ENCODE measurements around the gene PARVB. TPM values are rescaled to one million over a fixed set of nuclear protein-coding genes. Genes with fewer than 3 reads are reported as not detected.
A peak's percentile ranks its signal among the peaks of the same experiment; 100 is the strongest.

The PARVB gene
- total and polyA plus RNA-seq, 9 of the 15 experiments (the other 6 are each of a cell fraction or from before 2014, with no cell fraction given): 1.1 to 59.2 (median 29.2) TPM

DNA sequence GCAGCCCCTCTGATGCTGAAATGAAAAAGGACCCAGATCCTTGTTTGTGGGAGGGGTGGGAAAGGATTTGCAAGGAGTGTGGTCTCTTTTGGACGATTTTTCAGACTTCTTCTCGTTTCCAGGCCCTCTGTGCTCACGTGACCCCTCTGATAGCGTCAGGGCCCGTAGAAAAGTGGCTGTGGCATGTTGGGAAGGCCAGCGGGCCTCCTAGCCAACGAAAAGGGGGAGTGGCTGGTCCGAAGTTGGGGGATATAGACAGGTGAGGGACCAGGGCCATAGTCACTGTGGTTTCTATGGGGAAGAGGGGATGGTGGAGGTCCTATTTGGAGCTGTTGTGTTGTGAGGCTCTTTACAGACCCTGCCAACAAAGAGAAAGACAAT is 6.6 kb downstream of the PARVB start (continued):
- no peak for TF ChIP-seq ZBTB33 (CRISPR knock-in tag; IDR thresholded peaks at IDR 0.05)
- no peak for TF ChIP-seq U2AF2 (optimal IDR thresholded peaks at IDR 0.05; ENCODE audit: low read depth, low read length)
- TF ChIP-seq, protein P1, sequence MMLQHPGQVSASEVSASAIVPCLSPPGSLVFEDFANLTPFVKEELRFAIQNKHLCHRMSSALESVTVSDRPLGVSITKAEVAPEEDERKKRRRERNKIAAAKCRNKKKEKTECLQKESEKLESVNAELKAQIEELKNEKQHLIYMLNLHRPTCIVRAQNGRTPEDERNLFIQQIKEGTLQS (IDR thresholded peaks at IDR 0.05): no peak
- TF ChIP-seq, protein P1 (CRISPR knock-in tag; conservative IDR thresholded peaks at IDR 0.05): no peak
- TF ChIP-seq ZNF398 (CRISPR knock-in tag; IDR thresholded peaks at IDR 0.05): no peak
- TF ChIP-seq USF2 (CRISPR knock-in tag; IDR thresholded peaks at IDR 0.05): peak; percentile 84
- TF ChIP-seq BCL6 (CRISPR knock-in tag; IDR thresholded peaks at IDR 0.05): no peak
- TF ChIP-seq L3MBTL2 (IDR thresholded peaks at IDR 0.05): 0 out of 2 replicates have a peak, but pooled peaks have one; percentile 20
- TF ChIP-seq BHLHE40 (IDR thresholded peaks at IDR 0.05; ENCODE audit: low read length): peak; percentile 74
- TF ChIP-seq RAD51 (IDR thresholded peaks at IDR 0.05; ENCODE audit: borderline replicate concordance, low read depth): peak; percentile 80
- TF ChIP-seq, protein P2, sequence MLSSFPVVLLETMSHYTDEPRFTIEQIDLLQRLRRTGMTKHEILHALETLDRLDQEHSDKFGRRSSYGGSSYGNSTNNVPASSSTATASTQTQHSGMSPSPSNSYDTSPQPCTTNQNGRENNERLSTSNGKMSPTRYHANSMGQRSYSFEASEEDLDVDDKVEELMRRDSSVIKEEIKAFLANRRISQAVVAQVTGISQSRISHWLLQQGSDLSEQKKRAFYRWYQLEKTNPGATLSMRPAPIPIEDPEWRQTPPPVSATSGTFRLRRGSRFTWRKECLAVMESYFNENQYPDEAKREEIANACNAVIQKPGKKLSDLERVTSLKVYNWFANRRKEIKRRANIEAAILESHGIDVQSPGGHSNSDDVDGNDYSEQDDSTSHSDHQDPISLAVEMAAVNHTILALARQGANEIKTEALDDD (IDR thresholded peaks at IDR 0.05): no peak
